DMS 273 treated with DMSO at 0.1 percent for 48 hours (cell line): Measurements from ENCODE around the gene CUX1.
"Not testable (repeated sequence)": the region's sequence is repeated elsewhere in the genome, so short reads cannot be mapped to it uniquely, and the experiment has no call there.

ENCODE experiments used
- DNase-seq: peaks from one replicate; lab custom pipeline; 2025; lab: John Stamatoyannopoulos, UW

Gene CUX1

GRCh38 chr7:102103027-102103372 lies 285.6 kb downstream of the CUX1 start:
- no peak for DNase-seq

DNA sequence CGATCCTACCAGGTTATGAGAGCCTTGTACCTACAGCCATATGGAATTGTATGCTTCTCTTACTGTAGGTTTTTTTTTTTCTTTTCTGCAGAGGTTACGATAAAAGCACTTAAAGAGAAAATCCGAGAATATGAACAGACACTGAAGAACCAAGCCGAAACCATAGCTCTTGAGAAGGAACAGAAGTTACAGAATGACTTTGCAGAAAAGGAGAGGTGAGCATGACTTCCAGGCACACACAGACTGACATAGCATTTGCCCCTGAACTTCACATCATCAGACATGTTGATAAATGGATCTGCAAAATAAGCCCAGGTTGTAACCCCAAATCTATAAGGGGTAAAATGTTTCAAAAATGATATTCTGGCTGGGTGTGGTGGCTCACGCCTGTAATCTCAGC lies 286.8 kb downstream of the CUX1 start:
- no peak for DNase-seq

DNA sequence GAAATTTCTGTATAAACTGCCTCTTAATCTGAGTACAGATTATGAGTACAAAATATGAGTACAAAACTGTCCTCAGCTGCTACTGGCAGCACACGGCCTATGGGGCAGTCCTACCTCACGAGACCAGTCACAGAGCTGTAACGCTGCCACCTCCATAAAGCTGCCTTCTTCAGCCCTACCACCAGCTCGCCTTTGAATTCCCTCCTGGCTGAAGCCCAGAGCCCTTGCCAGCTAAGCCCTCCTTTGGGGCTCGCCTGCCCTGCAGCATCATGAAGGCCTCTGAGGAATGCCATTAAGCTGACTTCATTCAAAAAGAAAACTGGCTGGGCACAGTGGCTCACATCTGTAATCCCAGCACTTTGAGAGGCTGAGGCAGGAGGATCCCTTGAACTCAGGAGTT lies 289.2 kb downstream of the CUX1 start:
- DNase-seq, result no peak

DNA sequence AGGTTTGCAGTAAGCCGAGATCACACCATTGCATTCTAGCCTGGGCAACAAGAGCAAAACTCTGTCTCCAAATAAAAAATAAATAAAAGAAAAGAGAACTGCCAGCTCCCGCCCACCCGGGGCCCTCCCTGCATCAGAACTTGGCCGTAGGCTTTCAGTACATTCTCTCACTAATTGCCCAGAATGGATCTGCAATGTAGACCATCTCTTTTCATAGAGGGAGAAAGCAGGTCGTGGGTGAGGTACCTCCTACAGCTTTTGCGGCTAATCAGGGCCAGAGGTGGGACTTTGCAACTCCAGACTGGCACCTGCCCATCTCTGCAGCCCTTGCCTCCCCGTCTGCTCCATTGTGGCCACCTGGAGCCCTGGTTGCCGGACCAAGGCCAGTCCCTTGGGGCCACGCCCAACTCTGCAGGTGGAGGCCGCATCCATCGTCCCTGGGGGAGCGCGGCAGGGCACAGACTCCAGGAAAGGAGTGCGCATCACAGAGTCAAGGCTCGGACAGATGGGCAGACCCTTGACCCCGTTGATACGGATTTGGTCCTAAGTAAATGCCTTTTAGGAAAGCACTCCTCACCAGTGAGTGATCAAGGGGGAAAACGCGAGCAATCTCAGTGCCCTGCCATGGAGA lies 290.2 kb downstream of the CUX1 start:
- no peak for DNase-seq

GRCh38 chr7:102111061-102112041 lies 293.9 kb downstream of the CUX1 start:
- DNase-seq, result no peak

- no peak for DNase-seq
Measured at GRCh38 chr7:102115181-102115580, 297.8 kb downstream of the CUX1 start.

DNA sequence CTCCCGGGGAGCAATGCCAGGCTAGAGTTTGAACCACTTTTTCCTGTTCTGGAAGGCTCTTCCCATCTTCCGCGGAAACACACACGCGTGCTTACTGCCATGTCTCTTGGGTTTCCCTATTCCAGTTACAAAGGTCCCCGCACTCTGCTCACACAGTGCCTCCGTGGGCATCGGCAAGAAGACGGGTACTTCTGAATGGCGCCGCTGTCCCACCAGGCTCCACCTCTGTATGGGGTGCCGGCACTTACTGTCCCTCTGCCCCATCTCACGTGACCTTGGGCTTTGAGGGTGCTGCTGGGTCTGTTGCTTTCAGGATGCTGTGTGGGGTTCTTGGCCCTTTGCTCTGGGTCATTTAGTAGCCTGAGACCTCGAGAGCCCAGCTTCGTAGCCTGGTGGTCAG lies 298.5 kb downstream of the CUX1 start:
- DNase-seq, result no peak

- DNase-seq, result no peak
Measured at GRCh38 chr7:102117743-102118142, 300.3 kb downstream of the CUX1 start.

DNA sequence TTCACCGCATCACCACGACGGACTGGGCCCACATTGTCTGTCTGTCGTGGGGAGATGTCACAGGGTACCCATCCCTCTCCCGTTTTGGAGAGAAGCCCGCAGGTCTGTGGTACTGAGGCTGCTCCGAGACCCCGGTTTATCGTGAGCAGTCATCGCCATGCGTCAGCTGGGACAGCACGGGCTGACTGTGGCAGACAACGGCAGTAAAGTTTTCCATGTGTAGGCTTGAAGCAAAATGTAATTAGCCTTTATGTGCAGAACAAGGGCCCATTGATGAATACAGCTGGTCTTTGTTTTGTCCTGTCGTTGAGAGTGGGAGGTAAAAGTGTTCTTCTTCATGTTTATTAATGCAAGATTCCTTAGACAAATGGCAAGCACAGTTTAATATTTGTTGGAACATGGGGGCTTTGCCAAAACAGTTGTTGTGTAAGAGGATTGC lies 301.8 kb downstream of the CUX1 start:
- DNase-seq, result no peak

DNA sequence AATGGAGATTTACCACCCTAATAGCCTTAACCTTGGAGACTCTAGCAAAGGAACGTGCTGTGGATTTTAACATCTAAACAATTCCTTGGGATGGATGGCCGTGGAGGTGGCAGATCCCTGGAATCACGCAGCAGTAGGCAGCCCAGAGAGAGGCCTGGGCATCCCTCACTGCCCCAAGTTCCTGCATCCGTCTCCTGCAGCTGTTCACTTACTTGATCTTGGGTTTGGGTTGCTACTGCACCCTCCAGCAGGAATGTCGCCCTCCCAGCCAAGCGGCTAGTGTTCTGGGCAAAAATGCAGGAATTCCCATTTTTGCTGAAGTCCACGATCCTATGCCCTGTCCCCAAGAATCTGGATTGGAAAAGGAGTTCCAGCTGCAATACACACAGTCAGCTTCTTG lies 302.5 kb downstream of the CUX1 start:
- no peak for DNase-seq

DNA sequence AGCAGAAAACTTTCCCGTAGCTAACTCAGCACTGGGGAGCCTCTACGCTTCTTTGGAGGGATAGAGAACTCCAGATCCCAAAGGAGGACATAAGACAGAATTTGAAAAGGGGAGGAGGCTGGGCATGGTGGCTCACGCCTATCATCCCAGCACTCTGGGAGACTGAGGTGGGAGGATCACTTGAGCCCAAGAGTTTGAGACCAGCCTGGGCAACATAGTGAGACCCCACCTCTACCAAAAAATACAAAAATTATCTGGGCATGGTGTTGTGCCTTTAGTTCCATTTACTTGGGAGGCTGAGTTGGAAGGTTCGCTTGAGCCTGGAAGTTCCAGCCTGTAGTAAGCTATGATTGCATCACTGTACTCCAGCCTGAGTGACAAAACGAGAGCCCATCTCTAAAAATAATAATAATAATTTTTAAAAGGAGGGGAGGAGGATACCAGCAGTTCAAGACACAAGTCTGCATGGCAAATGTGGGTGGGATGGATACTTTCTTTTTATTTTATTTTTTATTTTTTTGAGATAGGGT lies 303.3 kb downstream of the CUX1 start:
- DNase-seq, result no peak

DNA sequence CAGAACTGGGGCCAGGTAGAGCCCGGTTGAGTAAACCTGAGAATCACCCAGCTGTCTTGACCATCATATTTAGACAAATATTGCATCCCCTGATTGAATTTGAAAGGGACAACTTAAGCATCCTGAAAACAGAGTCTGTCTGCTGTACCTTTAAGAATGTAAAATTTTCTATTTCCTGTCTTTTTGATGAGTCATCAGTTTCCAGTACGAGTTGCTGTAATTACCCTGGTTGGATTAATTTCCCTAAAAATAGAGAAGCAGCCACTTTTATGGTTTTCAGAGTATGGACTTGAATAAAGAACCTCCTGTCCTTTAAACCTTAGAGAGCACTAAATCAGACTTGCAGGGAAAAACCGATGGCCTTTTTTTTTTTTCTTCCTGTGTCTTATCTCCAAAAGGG lies 304.6 kb downstream of the CUX1 start:
- DNase-seq, result no peak

GRCh38 chr7:102125127-102125596 lies 307.7 kb downstream of the CUX1 start:
- DNase-seq, result no peak

DNA sequence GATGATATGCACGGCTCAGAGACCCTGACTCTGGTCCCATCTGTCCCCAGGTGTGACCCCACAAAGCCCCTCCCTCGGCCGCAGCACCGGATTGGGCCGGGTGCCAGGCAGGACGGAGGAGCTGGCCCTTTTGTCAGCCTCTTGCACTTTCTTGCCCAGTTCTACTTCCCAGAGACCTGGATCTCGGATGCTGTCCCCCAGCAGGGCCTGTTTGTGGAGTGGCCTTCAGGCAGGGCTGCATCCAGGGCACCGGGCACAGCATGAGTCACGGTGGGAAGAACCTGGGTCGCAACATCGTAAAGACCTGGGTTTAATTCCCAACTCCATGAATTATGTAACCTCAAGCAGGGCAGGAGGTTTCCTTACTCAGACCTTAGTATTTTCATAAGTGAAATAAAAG lies 310.9 kb downstream of the CUX1 start:
- no peak for DNase-seq

DNA sequence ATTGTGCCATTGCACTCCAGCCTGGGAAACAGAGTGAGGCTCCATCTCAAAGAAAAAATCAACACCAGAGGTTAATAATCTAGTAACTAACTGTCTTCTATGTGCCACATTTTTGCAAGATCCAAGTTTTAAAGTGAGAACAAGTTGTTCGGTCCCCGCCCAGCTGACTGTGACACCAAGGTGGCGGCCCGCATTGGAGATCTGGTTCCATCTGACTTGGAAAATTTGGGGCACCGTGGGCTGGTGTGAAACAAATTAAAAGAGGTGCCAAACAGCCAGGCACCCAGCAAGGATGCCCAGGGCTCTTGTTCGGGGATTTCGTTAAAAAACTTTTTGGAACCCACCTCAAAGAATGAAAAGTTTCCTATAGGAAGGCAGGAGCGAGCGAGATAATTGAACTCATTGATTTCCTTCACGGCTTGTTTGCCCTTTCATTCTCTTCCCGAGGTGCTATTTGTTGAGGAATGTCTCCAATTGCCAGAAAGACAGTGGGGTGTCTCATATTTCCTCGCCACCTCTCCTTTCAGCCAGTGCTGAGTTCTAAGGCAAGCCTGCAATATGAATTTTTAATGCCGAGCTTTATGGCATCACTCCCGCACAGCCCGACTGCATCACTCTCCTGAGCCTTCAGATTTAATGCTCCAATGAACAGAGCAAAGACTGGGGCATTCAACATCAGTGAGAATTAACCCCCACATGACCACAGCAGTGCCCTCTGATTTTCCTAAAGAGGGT lies 312.4 kb downstream of the CUX1 start:
- no peak for DNase-seq

- DNase-seq, result no peak
Measured at GRCh38 chr7:102132209-102132752, 314.9 kb downstream of the CUX1 start.

GRCh38 chr7:102138676-102139075 lies 321.2 kb downstream of the CUX1 start:
- DNase-seq, result no peak

DNA sequence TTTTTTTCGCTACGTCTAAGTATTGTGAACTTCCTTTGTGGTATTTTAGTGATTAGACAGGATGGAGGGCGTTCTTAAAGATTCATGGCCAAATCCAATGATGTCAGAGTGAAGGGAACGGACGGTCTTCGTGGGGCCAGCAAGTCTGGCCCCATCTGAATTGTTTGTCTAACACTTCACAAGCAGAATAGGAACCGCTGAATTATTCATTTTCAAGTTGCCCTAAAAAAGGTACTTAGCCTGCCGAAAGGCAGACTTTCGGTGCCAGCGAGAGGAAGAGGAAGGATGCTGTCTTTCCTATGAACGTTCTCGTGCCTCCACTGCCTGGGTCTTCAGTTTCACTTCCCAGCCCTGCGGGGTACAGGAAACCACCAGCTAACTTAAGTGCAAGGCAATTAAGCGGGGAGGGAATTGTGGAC lies 323.5 kb downstream of the CUX1 start:
- no peak for DNase-seq

DNA sequence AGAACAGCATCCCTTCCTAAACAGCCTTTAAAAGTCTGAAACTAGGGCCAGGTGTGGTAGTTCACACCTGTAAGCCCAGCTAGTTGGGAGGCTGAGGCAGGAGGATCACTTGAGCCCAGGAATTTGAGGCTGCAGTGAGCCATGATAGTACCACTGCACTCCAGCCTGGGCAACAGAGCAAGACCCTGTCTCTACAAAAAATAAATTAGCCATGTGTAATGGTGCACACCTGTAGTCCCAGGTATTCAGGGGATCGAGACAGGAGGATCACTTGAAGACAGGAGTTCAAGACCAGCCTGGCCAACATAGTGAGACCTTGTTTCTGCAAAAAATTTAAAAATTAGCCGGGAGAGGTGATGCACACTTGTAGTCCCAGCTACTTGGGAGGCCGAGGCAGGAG lies 325.0 kb downstream of the CUX1 start:
- DNase-seq, result not testable (repeated sequence)

- no peak for DNase-seq
Measured at GRCh38 chr7:102146122-102146521, 328.7 kb downstream of the CUX1 start.

DNA sequence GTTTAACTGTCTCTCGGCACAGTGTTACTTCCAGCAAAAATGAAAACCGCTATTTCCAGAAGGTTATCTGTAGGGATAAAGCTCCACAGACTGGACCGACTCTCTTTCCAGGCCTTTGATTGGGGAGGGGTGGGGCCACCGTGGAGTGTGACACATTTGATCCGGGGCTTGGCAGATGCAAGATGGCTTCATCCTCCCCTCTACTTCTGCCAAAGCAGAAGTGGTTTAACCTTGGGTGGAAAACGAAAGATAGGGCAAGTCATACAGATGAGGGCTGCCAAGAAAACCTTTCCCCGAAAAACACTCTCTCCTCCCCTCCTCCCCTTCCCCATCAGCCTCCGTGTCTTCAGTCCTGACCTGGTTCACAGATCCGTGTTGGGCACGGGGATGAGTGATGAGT lies 329.6 kb downstream of the CUX1 start:
- no peak for DNase-seq

DNA sequence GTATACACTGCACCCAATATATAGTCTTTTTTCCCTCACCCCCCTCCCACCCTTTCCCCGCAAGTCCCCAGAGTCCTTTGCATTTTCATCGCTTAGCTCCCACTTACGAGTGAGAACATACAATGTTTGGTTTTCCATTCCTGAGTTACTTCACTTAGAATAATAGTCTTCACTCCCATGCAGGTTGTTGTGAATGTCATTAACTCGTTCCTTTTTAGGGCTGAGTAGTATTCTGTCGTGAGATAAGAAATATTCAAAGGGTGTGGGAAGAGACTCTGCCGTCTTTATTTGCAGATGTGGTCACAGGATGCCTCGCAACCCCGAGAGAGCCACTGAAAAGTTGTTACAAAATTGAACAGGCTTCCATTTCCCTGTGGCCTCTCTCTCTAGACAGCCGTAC lies 331.4 kb downstream of the CUX1 start:
- DNase-seq, result no peak
